Neural cell (in vitro differentiated cells): ENCODE measurements around the gene PCDH1. TPM values are rescaled to one million over a fixed set of nuclear protein-coding genes. Genes with fewer than 3 reads are reported as not detected.

ENCODE experiments used
- H2AFZ ChIP-seq: fragments of 200-600, 300-800 bp; sonication (generic), shearing (Covaris generic); 2 replicates; pipeline ENCODE4 v1.6.0; 2014; ENCODE audit warnings: low read depth, mild to moderate bottlenecking, antibody characterized with exemption, low read length, moderate library complexity
- H3F3A ChIP-seq: fragments of 200-600 bp; shearing (Covaris generic); 2 replicates; pipeline ENCODE4 v1.6.1; 2016; ENCODE audit warnings: mild to moderate bottlenecking, moderate library complexity, mixed read lengths, antibody characterized with exemption, low read length; ENCODE audit not compliant: insufficient read depth, poor library complexity, severe bottlenecking
- H3K27ac ChIP-seq: fragments of 200-600, 300-800 bp; sonication (generic), shearing (Covaris generic); 2 replicates; pipeline ENCODE4 v1.5.1; 2014; ENCODE audit warnings: mild to moderate bottlenecking, low read length, moderate library complexity
- H3K27me3 ChIP-seq: fragments of 300-800, 200-600 bp; sonication (generic), shearing (Covaris generic); 2 replicates; pipeline ENCODE4 v1.6.0; 2014; ENCODE audit warnings: mild to moderate bottlenecking, low read depth, low read length, moderate library complexity; ENCODE audit not compliant: insufficient read depth
- H3K36me3 ChIP-seq: fragments of 300-800, 200-600 bp; sonication (generic), shearing (Covaris generic); 2 replicates; pipeline ENCODE4 v1.5.1; 2014; ENCODE audit warnings: mild to moderate bottlenecking, antibody characterized with exemption, low read length, moderate library complexity; ENCODE audit not compliant: insufficient read depth
- H3K4me2 ChIP-seq: fragments of 300-800, 200-600 bp; sonication (generic), shearing (Covaris generic); 2 replicates; pipeline ENCODE4 v1.6.0; 2014; ENCODE audit warnings: mild to moderate bottlenecking, low read length
- H3K4me3 ChIP-seq: fragments of 300-800, 200-600 bp; sonication (generic), shearing (Covaris generic); 2 replicates; pipeline ENCODE4 v1.5.1; 2014; ENCODE audit warnings: mild to moderate bottlenecking, low read length, moderate library complexity
- H3K79me2 ChIP-seq: fragments of 200-600 bp; shearing (Covaris generic); replicated peaks from 2 replicates; pipeline ENCODE4 v1.6.0; 2014; ENCODE audit warnings: mild to moderate bottlenecking, low read length, moderate library complexity; ENCODE audit not compliant: insufficient read depth
- H3K9ac ChIP-seq: fragments of 300-800, 200-600 bp; sonication (generic), shearing (Covaris generic); 2 replicates; pipeline ENCODE4 v1.6.1; 2016; ENCODE audit warnings: mild to moderate bottlenecking, low read length, mixed read lengths
- H3K9me2 ChIP-seq: fragments of 200-600 bp; shearing (Covaris generic); 2 replicates; pipeline ENCODE4 v1.6.1; 2016; ENCODE audit warnings: mild to moderate bottlenecking, low read length, mixed read lengths; ENCODE audit not compliant: insufficient read depth
- H3K9me3 ChIP-seq: fragments of 200-600, 300-800 bp; sonication (generic), shearing (Covaris generic); 2 replicates; pipeline ENCODE4 v1.6.1; 2016; ENCODE audit warnings: mild to moderate bottlenecking, mixed run types, low read length, moderate library complexity, mixed read lengths
- H4K20me1 ChIP-seq: fragments of 200-600 bp; shearing (Covaris generic); 2 replicates; pipeline ENCODE4 v1.6.1; 2016; ENCODE audit warnings: mild to moderate bottlenecking, mixed run types; ENCODE audit not compliant: insufficient read depth
- EP300 ChIP-seq: fragments of 450-650 bp; conservative IDR thresholded peaks from 2 replicates; pipeline ENCODE4 v1.6.1; 2014; ENCODE audit warnings: antibody characterized with exemption, mild to moderate bottlenecking, moderate library complexity; ENCODE audit not compliant: poor library complexity, severe bottlenecking
- EZH2 ChIP-seq: fragments of 200-600, 300-800 bp; shearing (Covaris generic), sonication (generic); IDR thresholded peaks from 2 replicates; pipeline ENCODE4 v1.6.1; 2014; ENCODE audit warnings: antibody characterized with exemption, low read length, borderline replicate concordance, mild to moderate bottlenecking; ENCODE audit not compliant: insufficient read depth, poor library complexity, severe bottlenecking
- MXI1 ChIP-seq: fragments of 450-650 bp; conservative IDR thresholded peaks from 2 replicates; pipeline ENCODE4 v1.6.1; 2014; ENCODE audit warnings: antibody characterized with exemption, mild to moderate bottlenecking; ENCODE audit not compliant: poor library complexity, severe bottlenecking
- POLR2AphosphoS5 ChIP-seq: IDR thresholded peaks from 2 replicates; pipeline ENCODE4 v1.6.1; 2012
- RAD21 ChIP-seq: fragments of 450-650 bp; conservative IDR thresholded peaks from 2 replicates; pipeline ENCODE4 v1.6.1; 2014; ENCODE audit warnings: antibody characterized with exemption, mild to moderate bottlenecking, moderate library complexity
- SMC3 ChIP-seq: fragments of 450-650 bp; conservative IDR thresholded peaks from 2 replicates; pipeline ENCODE4 v1.6.1; 2014; ENCODE audit warnings: antibody characterized with exemption, mild to moderate bottlenecking, moderate library complexity; ENCODE audit not compliant: poor library complexity
- TAF1 ChIP-seq: IDR thresholded peaks from 2 replicates; pipeline ENCODE4 v1.6.1; 2012; ENCODE audit warnings: low read depth
- polyA plus RNA-seq: library from polyadenylated mRNA; depleted of rRNA; stranded (reverse); fragments of >200 nt; gene quantifications from 2 replicates; pipeline ENCODE4 v1.2.3, GENCODE V29; 2014
- TF ChIP-seq, protein P1 (sequence below): fragments of 450-650 bp; IDR thresholded peaks from 2 replicates; pipeline ENCODE4 v1.5.1; 2014; ENCODE audit warnings: antibody characterized with exemption, mild to moderate bottlenecking, moderate library complexity; ENCODE audit not compliant: poor library complexity, severe bottlenecking
- TF ChIP-seq, protein P2 (sequence below): IDR thresholded peaks from 2 replicates; pipeline ENCODE4 v1.6.1; 2012; ENCODE audit warnings: borderline replicate concordance

The PCDH1 gene
- polyA plus RNA-seq, 1 donor from 2014 or later = 13.9 TPM

DNA sequence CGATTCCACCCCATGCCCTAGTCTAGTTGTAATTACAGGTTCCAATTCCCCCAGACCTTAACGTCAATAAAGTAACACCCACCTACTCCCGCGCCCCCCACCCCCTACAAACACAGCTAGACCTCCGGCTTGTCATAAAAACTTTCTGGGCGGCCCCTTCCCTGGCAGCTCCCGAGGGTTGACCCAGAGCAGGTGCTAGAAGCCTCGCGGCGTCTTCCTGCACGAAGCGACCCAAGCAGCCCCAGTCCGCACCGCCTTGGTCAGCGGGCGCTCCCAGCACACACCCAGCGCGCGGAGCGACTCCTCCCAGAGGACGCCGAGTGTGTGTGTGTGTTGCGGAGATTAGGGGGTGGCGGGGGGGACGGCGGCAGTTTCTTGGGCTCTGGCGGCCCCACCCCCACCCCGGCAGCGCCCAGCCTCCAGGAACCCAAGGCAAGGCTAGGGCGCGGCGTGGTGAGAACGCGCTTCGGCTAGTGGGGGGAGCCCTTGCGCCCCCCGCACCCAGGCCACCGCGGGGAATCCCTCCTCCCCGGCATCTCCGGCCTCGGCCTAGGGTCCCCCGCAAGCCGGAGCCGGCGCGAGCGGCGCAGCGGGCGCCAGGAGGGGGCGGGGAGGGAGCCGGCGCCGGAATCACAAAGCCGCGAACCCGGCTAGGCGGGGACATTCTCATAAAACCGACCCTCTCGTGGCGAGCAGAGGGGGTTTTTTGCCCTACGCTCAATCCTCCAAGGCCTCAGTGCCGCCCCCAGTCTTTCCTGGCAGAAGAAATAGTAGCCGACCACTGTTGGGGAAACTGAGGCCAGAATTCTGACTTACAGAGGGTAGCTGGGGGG is 2.2 kb downstream of the PCDH1 start:
- Histone ChIP-seq H3K79me2 (peaks cover 66% of the 10 kb centered on the region), H2AFZ (no peak overlapping the region), H3K27ac (peak overlapping the region; percentile 94), H3K27me3 (no peaks in the 10 kb centered on the region), H3K9me2 (no peaks in the 10 kb centered on the region), H3K9ac (peak overlapping the region; percentile 98), H3K4me3 (peak overlapping the region; percentile 93), H3F3A (no peaks in the 10 kb centered on the region), H4K20me1 (peaks cover 6% of the 10 kb centered on the region), H3K9me3 (no peaks in the 10 kb centered on the region), H3K4me2 (peak overlapping the region; percentile 77), H3K36me3 (no peaks in the 10 kb centered on the region)
- TF ChIP-seq RAD21 = no peak
- TF ChIP-seq TAF1 = peak; percentile 34
- TF ChIP-seq, protein P1, sequence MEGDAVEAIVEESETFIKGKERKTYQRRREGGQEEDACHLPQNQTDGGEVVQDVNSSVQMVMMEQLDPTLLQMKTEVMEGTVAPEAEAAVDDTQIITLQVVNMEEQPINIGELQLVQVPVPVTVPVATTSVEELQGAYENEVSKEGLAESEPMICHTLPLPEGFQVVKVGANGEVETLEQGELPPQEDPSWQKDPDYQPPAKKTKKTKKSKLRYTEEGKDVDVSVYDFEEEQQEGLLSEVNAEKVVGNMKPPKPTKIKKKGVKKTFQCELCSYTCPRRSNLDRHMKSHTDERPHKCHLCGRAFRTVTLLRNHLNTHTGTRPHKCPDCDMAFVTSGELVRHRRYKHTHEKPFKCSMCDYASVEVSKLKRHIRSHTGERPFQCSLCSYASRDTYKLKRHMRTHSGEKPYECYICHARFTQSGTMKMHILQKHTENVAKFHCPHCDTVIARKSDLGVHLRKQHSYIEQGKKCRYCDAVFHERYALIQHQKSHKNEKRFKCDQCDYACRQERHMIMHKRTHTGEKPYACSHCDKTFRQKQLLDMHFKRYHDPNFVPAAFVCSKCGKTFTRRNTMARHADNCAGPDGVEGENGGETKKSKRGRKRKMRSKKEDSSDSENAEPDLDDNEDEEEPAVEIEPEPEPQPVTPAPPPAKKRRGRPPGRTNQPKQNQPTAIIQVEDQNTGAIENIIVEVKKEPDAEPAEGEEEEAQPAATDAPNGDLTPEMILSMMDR = no peak
- TF ChIP-seq, protein P2, sequence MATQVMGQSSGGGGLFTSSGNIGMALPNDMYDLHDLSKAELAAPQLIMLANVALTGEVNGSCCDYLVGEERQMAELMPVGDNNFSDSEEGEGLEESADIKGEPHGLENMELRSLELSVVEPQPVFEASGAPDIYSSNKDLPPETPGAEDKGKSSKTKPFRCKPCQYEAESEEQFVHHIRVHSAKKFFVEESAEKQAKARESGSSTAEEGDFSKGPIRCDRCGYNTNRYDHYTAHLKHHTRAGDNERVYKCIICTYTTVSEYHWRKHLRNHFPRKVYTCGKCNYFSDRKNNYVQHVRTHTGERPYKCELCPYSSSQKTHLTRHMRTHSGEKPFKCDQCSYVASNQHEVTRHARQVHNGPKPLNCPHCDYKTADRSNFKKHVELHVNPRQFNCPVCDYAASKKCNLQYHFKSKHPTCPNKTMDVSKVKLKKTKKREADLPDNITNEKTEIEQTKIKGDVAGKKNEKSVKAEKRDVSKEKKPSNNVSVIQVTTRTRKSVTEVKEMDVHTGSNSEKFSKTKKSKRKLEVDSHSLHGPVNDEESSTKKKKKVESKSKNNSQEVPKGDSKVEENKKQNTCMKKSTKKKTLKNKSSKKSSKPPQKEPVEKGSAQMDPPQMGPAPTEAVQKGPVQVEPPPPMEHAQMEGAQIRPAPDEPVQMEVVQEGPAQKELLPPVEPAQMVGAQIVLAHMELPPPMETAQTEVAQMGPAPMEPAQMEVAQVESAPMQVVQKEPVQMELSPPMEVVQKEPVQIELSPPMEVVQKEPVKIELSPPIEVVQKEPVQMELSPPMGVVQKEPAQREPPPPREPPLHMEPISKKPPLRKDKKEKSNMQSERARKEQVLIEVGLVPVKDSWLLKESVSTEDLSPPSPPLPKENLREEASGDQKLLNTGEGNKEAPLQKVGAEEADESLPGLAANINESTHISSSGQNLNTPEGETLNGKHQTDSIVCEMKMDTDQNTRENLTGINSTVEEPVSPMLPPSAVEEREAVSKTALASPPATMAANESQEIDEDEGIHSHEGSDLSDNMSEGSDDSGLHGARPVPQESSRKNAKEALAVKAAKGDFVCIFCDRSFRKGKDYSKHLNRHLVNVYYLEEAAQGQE = no peak
- TF ChIP-seq SMC3 = peak; percentile 50
- TF ChIP-seq MXI1 = peak; percentile 6
- TF ChIP-seq EZH2 = no peak
- no peak for TF ChIP-seq EP300
- peak; percentile 1 for TF ChIP-seq POLR2AphosphoS5

GRCh38 chr5:141875022-141875740 is 3.0 kb downstream of the PCDH1 start:
- peak overlapping the region; percentile 77 for H3K4me2 ChIP-seq
- H4K20me1 ChIP-seq = peaks cover 6% of the 10 kb centered on the region
- peaks cover 74% of the 10 kb centered on the region for H3K79me2 ChIP-seq
- H3F3A ChIP-seq = no peaks in the 10 kb centered on the region
- TF ChIP-seq SMC3 = no peak
- no peak for TF ChIP-seq RAD21
- TF ChIP-seq, protein P1 = no peak
- no peak for TF ChIP-seq TAF1
- TF ChIP-seq MXI1 = no peak
- no peak for TF ChIP-seq EP300
- no peak for TF ChIP-seq EZH2
- no peaks in the 10 kb centered on the region for H3K9me2 ChIP-seq
- H3K27ac ChIP-seq = peak overlapping the region; percentile 94
- no peaks in the 10 kb centered on the region for H3K36me3 ChIP-seq
- peak overlapping the region; percentile 93 for H3K4me3 ChIP-seq
- no peak overlapping the region for H2AFZ ChIP-seq
- H3K27me3 ChIP-seq = no peaks in the 10 kb centered on the region
- H3K9ac ChIP-seq = peak overlapping the region; percentile 98
- no peaks in the 10 kb centered on the region for H3K9me3 ChIP-seq
